Measurements from ENCODE around the gene SPRY4. TPM values are rescaled to one million over a fixed set of nuclear protein-coding genes. Genes with fewer than 3 reads are reported as not detected.

The SPRY4 gene
- total RNA-seq, 2 experiments from 2014 or later: 0.31 to 0.67 TPM

- H3K27me3 Mint-ChIP-seq (ENCODE audit: low read depth): no peaks in the 10 kb centered on the region
- no peaks in the 10 kb centered on the region for H3K4me1 Mint-ChIP-seq (ENCODE audit: low read depth)
- no peaks in the 10 kb centered on the region for H3K9me3 Mint-ChIP-seq
- no peak overlapping the region for H3K4me3 Mint-ChIP-seq
- CTCF ChIA-PET: no interaction called here
- intact Hi-C loops (cut with micrococcal nuclease): no loop called here
- no peaks in the 10 kb centered on the region for H3K36me3 Mint-ChIP-seq (ENCODE audit: low read depth)
- no peak for DNase-seq
- H3K27ac Mint-ChIP-seq: no peak overlapping the region
Observed at GRCh38 chr5:142296914-142297417, 27.9 kb downstream of the SPRY4 start.

- H3K27me3 Mint-ChIP-seq (ENCODE audit: low read depth): no peaks in the 10 kb centered on the region
- CTCF ChIA-PET: interaction anchor here (0.6 to 0.7 kb wide), 2 partner anchors 21 to 304 kb away, joined by 3 read pairs; no protein-coding TSS in a partner anchor
- H3K36me3 Mint-ChIP-seq (ENCODE audit: low read depth): no peaks in the 10 kb centered on the region
- H3K9me3 Mint-ChIP-seq: no peaks in the 10 kb centered on the region
- DNase-seq: no peak
- no peak overlapping the region for H3K4me3 Mint-ChIP-seq
- intact Hi-C loops (cut with micrococcal nuclease): no loop called here
- H3K27ac Mint-ChIP-seq: no peak overlapping the region
- H3K4me1 Mint-ChIP-seq (ENCODE audit: low read depth): no peaks in the 10 kb centered on the region
Observed at GRCh38 chr5:142295960-142296860, 28.6 kb downstream of the SPRY4 start.

DNA sequence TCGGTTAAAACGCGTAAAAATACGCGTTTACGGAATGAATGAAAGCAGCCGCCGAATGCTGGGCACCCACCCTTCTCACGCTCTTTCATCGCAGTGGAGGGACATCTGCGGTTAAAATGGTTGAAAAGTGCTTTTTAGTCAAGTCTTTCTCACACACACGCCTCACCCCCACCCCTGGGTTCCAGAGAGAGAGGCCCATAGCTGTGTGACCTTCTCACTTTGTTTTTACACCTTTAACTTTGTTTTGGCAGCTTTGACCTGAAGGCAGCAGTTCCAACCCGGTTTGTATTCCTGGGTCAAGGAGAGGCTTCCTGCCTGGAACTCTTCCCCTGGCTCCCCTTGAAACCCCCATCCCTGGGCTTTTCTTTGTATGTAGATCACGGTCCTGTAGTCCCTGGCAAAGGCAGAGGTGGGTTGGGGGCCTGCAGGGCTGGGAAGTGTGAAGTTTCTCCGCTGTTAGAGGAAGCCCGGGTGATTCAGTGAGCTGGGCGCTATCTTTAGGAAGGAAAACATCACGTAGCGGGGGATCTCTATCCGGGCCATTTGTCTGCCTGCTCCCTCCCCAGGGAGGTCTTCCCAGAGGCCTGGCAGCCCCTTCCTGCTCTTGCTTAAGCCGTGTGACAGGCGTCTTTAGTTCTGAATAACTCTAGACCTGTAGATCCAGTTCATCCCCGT lies 29.6 kb downstream of the SPRY4 start:
- H3K4me3 Mint-ChIP-seq: no peak overlapping the region

GRCh38 chr5:142293486-142293885 lies 31.3 kb downstream of the SPRY4 start:
- intact Hi-C loops (cut with micrococcal nuclease): no loop called here
- H3K4me3 Mint-ChIP-seq: no peak overlapping the region
- CTCF ChIA-PET: no interaction called here

More for the DNA sequence above, 29.6 kb downstream of the SPRY4 start:
- CTCF ChIA-PET: interaction anchor here (0.6 to 0.7 kb wide), 2 partner anchors 20 to 98 kb away, joined by 3 read pairs; no protein-coding TSS in a partner anchor
- no peak for DNase-seq
- Mint-ChIP-seq H3K27me3 (ENCODE audit: low read depth) (no peaks in the 10 kb centered on the region), H3K9me3 (no peaks in the 10 kb centered on the region), H3K36me3 (ENCODE audit: low read depth) (no peaks in the 10 kb centered on the region), H3K4me1 (ENCODE audit: low read depth) (no peaks in the 10 kb centered on the region), H3K27ac (no peak overlapping the region)
- intact Hi-C loops (cut with micrococcal nuclease): no loop called here

GRCh38 chr5:142292808-142293207 lies 32.0 kb downstream of the SPRY4 start:
- Mint-ChIP-seq H3K36me3 (ENCODE audit: low read depth) (no peaks in the 10 kb centered on the region), H3K4me3 (no peak overlapping the region), H3K4me1 (ENCODE audit: low read depth) (peaks cover under 1% of the 10 kb centered on the region), H3K27ac (no peak overlapping the region), H3K9me3 (no peaks in the 10 kb centered on the region), H3K27me3 (ENCODE audit: low read depth) (no peaks in the 10 kb centered on the region)
- CTCF ChIA-PET: no interaction called here
- DNase-seq: no peak
- intact Hi-C loops (cut with micrococcal nuclease): no loop called here

More at GRCh38 chr5:142293486-142293885, 31.3 kb downstream of the SPRY4 start:
- H3K27me3 Mint-ChIP-seq (ENCODE audit: low read depth): no peaks in the 10 kb centered on the region
- no peak for DNase-seq
- H3K4me1 Mint-ChIP-seq (ENCODE audit: low read depth): no peaks in the 10 kb centered on the region
- H3K9me3 Mint-ChIP-seq: no peaks in the 10 kb centered on the region
- H3K36me3 Mint-ChIP-seq (ENCODE audit: low read depth): no peaks in the 10 kb centered on the region
- H3K27ac Mint-ChIP-seq: no peak overlapping the region

GRCh38 chr5:142292249-142292648 lies 32.6 kb downstream of the SPRY4 start:
- Mint-ChIP-seq H3K9me3 (no peaks in the 10 kb centered on the region), H3K4me1 (ENCODE audit: low read depth) (peaks cover 5% of the 10 kb centered on the region), H3K27ac (no peak overlapping the region), H3K36me3 (ENCODE audit: low read depth) (no peaks in the 10 kb centered on the region), H3K27me3 (ENCODE audit: low read depth) (no peaks in the 10 kb centered on the region), H3K4me3 (no peak overlapping the region)
- CTCF ChIA-PET: no interaction called here
- no peak for DNase-seq
- intact Hi-C loops (cut with micrococcal nuclease): no loop called here

DNA sequence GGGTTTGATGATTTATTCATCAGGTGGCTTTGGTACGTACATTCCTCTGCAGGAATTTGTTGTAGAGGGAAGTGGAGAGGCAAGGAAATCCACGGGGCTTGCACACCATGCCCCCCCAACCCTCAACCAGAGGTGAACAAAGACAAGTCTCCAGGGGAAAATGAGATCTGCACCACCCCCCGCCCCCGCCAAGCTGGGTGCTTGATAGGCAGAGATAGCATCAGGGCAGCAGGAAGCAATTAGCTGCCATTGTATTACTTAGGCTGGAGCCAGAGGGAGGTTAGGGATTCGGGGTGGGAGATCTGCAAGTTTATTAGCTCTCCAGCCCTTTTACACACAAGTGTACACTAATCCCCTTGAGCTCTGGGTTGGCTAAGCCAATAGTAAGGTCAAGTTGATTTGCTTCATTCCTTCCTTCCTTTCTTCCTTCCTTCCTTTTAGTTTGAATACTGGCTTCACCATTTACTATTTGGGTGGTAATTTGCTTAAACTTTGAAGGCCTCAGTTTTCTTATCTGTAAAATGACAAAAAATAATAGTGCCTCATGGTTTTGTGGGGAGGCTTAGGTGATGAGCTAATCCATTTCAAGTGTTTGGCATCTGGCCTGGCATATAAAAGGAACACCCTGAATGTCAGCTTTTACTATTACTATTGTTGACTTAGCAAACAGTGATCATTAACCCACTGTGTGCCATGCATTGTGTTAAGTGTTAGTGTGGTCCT lies 34.1 kb downstream of the SPRY4 start:
- H3K9me3 Mint-ChIP-seq: no peaks in the 10 kb centered on the region
- no peak overlapping the region for H3K27ac Mint-ChIP-seq
- no peak overlapping the region for H3K4me3 Mint-ChIP-seq
- H3K27me3 Mint-ChIP-seq (ENCODE audit: low read depth): no peaks in the 10 kb centered on the region
- H3K4me1 Mint-ChIP-seq (ENCODE audit: low read depth): peaks cover 7% of the 10 kb centered on the region
- no peak for DNase-seq
- no peaks in the 10 kb centered on the region for H3K36me3 Mint-ChIP-seq (ENCODE audit: low read depth)
- CTCF ChIA-PET: no interaction called here
- intact Hi-C loops (cut with micrococcal nuclease): no loop called here

GRCh38 chr5:142289708-142290576 lies 34.9 kb downstream of the SPRY4 start:
- intact Hi-C loops (cut with micrococcal nuclease): no loop called here
- Mint-ChIP-seq H3K27me3 (ENCODE audit: low read depth) (no peaks in the 10 kb centered on the region), H3K36me3 (ENCODE audit: low read depth) (no peaks in the 10 kb centered on the region)

GRCh38 chr5:142287973-142288313 lies 36.9 kb downstream of the SPRY4 start:
- Mint-ChIP-seq H3K36me3 (ENCODE audit: low read depth) (no peaks in the 10 kb centered on the region), H3K27me3 (ENCODE audit: low read depth) (no peaks in the 10 kb centered on the region), H3K4me3 (no peak overlapping the region), H3K9me3 (no peaks in the 10 kb centered on the region), H3K27ac (no peak overlapping the region), H3K4me1 (ENCODE audit: low read depth) (peaks cover 7% of the 10 kb centered on the region)
- CTCF ChIA-PET: no interaction called here
- intact Hi-C loops (cut with micrococcal nuclease): no loop called here
- DNase-seq: no peak

More at GRCh38 chr5:142289708-142290576, 34.9 kb downstream of the SPRY4 start:
- no peak overlapping the region for H3K27ac Mint-ChIP-seq
- peaks cover 7% of the 10 kb centered on the region for H3K4me1 Mint-ChIP-seq (ENCODE audit: low read depth)
- no peaks in the 10 kb centered on the region for H3K9me3 Mint-ChIP-seq
- CTCF ChIA-PET: no interaction called here
- no peak overlapping the region for H3K4me3 Mint-ChIP-seq
- no peak for DNase-seq

DNA sequence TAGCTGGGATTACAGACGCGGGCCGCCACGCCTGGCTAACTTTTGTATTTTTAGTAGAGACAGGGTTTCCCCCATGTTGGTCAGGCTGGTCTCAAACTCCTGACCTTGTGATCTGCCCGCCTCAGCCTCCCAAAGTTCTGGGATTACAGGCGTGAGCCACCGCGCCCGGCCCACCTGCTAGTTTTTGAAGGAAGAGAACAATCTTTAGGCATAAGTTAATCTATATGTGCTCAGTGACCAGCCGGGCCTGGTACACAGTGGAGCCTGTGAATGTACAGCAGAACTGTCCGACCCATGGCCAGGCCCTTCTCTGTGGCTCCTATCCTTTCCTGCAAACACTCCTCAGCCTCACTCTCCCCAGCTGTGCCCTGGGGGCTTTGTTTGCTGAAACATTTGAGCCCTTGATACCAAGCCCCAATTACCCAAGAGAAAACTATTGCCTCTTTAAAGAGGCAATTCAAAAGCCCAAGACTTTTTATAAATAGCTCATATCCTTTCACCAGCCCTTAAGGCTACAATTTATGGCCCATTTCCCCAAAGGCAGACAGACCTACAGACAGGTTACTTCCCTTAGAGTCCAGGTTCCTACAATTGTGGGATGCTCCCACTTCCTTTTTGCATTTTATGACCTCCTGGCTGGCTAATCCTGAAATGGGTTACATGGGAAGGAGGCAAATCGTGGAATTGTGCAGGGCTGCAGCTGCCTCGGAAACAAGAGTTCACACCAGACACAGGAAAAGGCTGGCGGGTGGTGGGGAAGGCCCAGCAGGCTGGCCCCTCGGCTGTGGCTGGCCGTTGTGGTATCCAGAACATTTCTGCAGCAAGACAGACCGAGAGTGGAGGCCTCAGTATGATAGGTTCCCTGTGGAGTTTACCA lies 37.5 kb downstream of the SPRY4 start:
- no peak overlapping the region for H3K27ac Mint-ChIP-seq
- no peak overlapping the region for H3K4me3 Mint-ChIP-seq
- no peaks in the 10 kb centered on the region for H3K36me3 Mint-ChIP-seq (ENCODE audit: low read depth)
- H3K27me3 Mint-ChIP-seq (ENCODE audit: low read depth): no peaks in the 10 kb centered on the region
- no peak for DNase-seq
- CTCF ChIA-PET: no interaction called here
- intact Hi-C loops (cut with micrococcal nuclease): no loop called here
- H3K4me1 Mint-ChIP-seq (ENCODE audit: low read depth): peaks cover 7% of the 10 kb centered on the region
- H3K9me3 Mint-ChIP-seq: no peaks in the 10 kb centered on the region

GRCh38 chr5:142286111-142286510 lies 38.7 kb downstream of the SPRY4 start:
- DNase-seq: no peak

More at GRCh38 chr5:142286111-142286510, 38.7 kb downstream of the SPRY4 start:
- Mint-ChIP-seq H3K4me1 (ENCODE audit: low read depth) (peaks cover 7% of the 10 kb centered on the region), H3K4me3 (no peak overlapping the region), H3K27me3 (ENCODE audit: low read depth) (no peaks in the 10 kb centered on the region), H3K9me3 (no peaks in the 10 kb centered on the region), H3K27ac (no peak overlapping the region), H3K36me3 (ENCODE audit: low read depth) (no peaks in the 10 kb centered on the region)
- CTCF ChIA-PET: interaction anchor here (0.6 to 1.2 kb wide), 2 partner anchors 33 to 176 kb away, joined by 3 to 4 read pairs; no protein-coding TSS in a partner anchor
- intact Hi-C loops (cut with micrococcal nuclease): no loop called here
